ENCODE results near the gene MSI2.

GRCh38 chr17:57327176-57327970 is 71.0 kb downstream of the MSI2 start:
- TF ChIP-seq POLR2A (IDR thresholded peaks at IDR 0.05) = no peak
- no peak for TF ChIP-seq CTCF (IDR thresholded peaks at IDR 0.05)
- no peak for TF ChIP-seq POLR2AphosphoS5 (IDR thresholded peaks at IDR 0.05)
